ENCODE measurements around the gene PLAGL1. TPM values are rescaled to one million over a fixed set of nuclear protein-coding genes. Genes with fewer than 3 reads are reported as not detected.
"Not testable (repeated sequence)": the region's sequence is repeated elsewhere in the genome, so short reads cannot be mapped to it uniquely, and the experiment has no call there.

The PLAGL1 gene
- total RNA-seq, 1 donor from 2014 or later: 1.2 TPM

DNA sequence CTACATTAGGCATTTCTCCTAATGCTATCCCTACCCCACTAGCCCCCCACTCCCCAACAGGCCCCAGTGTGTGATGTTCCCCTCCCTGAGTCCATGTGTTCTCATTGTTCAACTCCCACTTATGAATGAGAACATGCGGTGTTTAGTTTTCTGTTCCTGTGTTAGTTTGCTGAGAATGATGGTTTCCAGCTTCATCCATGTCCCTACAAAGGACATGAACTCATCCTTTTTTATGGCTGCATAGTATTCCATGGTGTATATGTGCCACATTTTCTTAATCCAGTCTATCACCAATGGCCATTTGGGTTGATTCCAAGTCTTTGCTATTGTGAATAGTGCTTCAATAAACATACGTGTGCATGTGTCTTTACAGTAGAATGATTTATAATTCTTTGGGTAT lies 1.6 kb upstream of the PLAGL1 start:
- not testable (repeated sequence) for DNase-seq (ENCODE audit: low spot score); ATAC-seq

DNA sequence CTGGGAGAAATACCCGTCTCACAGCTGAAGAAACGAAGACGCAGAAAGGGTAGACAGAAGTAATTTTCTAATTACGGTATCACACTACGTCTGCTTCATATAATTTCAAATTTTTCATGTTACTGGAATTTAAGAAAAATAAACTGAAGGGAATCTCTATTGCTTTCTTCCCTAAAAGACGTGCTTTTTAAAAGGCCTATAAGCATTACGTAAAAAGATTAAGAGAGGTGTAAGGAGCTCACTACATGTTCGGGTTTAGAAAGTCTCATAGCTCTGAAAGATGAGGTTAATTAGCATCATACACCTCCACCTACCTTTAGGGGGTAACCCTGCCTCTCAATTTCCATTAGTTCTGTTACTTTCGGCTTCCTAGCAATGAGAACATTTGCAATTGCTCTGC lies 787 bp upstream of the PLAGL1 start:
- no peak for ATAC-seq
- no peak for DNase-seq (ENCODE audit: low spot score)

DNA sequence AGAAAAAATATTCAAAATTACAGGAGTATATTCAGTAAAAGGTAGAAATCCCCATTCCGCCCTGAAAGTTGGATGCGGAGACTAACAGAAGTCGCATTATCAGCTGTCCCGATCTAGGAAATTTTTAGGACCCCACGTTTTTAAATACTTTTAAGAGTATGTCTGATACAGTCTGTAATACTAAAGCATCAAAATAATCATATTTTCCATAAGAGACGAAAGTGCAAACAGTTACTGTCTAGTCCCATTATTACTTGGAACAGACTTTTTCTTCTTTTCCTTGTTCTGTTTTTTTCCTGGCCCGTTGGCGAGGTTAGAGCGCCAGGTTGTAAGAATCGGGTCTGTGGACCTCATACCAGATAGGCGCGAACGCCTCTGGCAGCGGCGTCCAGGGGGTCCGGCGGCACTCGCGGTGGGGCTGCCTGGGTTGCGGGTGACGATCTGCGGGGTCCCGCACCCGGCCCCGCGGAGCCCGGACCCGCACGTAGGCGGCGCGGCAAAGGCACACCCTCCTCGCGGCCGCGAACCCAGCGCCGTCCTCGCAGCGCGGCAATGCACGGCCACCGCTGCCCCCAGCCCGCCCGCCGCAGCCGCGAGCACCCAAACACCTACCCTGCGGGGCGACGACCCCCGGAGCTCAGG lies 460 bp downstream of the PLAGL1 start:
- ATAC-seq: peak; percentile 26
- no peak for DNase-seq (ENCODE audit: low spot score)

DNA sequence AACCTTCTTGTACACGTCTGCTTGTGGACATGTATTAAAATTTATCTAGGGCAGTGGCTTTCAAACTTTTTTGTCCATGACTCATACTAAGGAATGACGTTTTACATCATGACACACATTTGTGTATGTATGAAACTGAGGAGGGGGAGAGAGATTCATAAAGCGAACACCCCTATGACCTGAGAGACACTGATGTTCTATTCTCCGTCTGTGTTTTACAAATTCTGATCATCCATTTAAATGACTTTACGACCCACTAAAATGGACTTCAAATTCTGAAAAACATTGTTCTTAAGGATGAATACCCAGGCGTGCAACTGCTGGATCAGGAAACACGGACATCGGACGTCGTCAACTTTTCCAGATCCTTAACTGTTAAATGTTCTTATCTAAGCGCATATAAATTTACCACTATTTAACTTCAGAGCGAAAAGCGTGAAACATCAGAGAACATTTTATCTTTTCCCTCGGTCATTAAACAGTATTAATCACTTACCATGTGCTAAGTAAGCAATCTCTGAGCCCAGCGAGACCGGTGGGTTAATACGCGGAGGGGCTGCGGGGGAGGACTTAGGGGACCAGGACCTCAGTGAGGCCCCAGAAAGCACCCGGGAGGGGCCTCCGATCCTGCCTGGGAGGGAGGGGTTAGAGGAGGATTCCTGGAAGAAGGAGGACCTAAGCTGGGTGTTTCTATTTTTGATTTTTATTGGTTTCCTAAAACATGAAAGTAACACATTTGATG lies 1.2 kb downstream of the PLAGL1 start:
- no peak for ATAC-seq
- DNase-seq (ENCODE audit: low spot score): no peak

DNA sequence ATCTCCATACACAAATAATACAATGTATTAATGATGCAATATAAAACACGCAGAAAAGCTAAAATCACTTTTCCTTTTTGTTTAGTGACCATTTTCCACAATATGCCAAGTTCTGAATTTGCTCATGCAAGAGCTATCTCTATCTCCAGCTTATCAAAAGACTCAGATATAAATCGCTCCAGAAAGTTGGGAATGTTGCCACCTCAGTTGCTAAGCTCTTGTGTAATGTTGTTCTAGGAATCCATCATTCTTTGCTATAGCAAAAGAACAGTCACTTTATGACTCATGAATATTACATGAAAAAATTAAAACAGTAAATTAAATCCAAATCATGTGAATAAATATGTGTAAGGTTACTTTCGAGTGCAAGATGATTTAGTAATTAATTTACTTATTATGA lies 8.7 kb downstream of the PLAGL1 start:
- ATAC-seq (no peak), DNase-seq (ENCODE audit: low spot score) (no peak)

DNA sequence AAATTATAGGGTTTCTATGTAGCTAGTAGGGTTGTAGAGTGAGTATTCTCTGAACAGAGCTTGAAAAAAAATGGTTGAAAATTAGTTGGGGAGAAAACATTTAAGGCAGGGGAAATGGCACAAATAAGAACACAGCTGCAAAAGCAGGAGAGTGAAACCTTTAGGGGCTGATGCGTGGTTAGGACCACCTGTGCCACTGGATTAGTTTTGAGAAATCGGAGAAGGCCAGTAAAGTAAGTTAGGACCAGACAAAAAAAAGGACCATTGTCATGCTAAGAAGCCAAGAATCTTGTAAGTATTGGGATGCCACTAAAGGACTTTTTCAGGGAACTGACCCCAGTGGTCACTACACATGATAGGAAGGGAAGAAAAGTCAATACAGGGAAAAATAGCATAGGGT lies 9.4 kb downstream of the PLAGL1 start:
- ATAC-seq: no peak
- DNase-seq (ENCODE audit: low spot score): no peak

DNA sequence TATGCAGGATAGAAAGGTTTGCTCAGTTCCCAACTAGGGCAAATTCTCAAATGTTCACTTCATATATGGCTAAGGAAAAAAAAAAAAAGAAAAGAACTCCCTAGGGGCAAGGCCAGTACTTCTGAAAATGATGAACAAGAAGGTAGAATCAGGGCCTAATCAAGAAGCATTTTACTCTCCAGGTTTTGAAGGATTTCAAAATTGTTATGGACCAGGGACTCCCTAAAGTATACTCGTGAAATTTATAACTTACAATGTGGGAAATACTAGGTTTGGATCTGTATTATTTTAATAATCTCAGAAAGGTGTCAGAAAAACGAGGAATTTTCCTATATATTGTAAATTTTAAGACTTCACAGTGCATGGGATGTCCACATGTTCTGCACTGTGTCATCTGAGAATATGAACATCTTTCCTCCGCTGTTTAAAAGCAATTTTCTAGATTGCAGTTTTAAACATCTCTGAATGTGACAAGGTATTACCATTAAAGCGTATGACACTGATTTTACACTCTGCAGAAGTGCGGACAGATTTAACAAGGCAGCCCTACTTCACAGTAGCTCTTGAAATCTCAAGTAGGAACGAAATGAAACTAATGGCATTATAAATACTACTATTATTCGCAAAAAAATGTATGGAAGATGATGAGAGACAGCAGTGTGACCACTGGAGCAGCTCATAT lies 14.0 kb downstream of the PLAGL1 start:
- ATAC-seq (no peak), DNase-seq (ENCODE audit: low spot score) (no peak)

DNA sequence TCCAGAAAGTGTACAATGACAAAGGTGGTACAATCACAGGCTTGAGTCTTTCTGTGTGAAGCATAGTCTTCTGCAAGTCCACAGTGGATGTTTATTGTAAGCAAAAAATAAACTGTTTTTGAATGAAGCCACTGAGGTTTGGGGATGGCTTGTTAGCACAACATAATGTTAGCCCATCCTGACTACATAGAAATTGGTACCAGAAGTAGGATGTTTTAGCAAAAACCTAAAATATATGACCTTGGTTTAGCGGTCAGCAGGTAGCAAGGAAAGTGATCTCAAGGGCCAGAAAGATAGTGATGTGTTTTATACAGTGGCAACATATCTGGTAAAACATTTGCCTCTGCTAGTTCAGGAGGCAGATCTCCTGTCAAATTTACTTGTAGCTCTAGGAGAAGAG lies 15.8 kb downstream of the PLAGL1 start:
- no peak for DNase-seq (ENCODE audit: low spot score)
- no peak for ATAC-seq

DNA sequence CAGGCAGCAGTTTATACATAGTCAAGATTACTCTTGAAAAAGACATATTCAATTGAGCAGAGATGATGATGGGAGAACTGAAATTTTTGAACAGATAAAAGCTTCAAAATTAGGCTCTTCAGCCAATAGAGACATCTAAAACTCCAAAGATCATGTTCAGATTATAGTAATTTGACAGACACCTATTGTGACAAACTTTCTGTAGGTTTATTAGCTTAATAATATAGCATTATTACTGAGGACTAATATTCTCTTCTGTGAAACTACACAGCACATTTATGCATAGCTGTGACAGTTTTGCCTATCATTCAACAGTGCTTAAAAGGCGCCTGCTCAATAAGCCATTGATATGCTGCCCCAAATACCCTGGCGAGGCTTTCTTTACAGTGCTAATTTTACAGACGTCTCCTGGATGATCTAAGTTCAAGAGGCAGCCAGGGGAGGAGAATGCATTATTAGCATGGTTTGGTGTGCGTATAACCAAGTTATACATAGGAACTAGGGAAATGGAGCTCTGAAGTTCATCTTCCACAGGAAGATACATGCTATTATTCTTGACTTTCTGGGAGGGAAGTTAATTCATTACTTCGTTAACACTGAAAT lies 21.5 kb downstream of the PLAGL1 start:
- no peak for DNase-seq (ENCODE audit: low spot score)
- ATAC-seq: no peak

DNA sequence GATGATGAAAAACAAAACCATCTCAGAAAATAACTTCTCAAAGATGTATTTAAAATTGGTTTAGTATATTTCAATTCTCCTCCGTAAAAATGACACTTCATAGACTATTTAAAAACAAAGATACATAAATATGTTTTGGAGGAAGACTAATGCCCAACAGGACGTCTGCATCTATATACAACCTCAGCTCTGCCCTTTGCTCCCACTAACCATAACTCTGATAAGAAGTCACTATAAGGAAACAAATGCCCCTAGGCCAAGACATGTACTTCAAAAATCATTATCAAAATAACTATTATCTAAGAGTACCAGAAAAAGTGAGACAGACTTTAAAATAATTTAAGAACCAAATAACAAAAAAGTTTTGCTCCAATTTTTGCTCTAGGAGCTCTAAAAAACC lies 23.4 kb downstream of the PLAGL1 start:
- DNase-seq (ENCODE audit: low spot score) (no peak), ATAC-seq (no peak)

DNA sequence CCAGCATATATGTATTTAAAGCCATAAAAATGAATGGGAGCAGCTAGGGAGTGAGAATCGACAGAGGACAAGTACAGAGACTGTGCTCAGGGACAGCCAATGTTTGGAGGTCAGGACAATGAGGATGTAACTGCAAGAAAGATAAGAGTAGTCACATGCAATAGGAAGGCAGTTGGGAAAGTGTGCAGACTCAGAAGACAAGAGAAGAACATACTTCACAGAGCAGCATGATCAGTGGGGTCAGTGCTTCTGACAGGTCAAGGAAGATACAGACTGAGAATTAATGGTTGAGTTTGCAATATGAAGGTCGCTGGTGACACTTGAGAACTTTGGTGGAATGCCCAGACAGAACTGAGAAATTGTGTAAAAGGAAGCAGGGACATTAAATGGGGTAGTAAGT lies 25.1 kb downstream of the PLAGL1 start:
- DNase-seq (ENCODE audit: low spot score) (no peak), ATAC-seq (no peak)

DNA sequence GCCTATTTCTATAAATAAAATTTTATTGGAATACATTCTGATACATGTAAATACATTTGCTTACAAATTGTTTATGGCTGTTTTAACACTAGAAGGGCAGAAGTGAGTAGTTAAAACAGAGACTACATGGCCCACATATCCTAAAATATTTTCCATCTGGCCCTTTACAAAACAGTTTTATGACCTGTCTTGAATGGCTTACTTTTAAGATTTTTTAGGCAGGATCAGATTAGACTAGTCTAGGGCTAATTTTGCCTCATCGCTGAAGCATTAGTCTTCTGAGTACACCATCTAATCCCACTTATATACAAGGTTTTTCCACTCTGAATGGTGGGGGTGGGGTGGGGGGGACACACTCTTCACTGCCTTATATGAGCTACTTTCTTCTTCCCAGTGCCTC lies 27.1 kb downstream of the PLAGL1 start:
- no peak for DNase-seq (ENCODE audit: low spot score)

DNA sequence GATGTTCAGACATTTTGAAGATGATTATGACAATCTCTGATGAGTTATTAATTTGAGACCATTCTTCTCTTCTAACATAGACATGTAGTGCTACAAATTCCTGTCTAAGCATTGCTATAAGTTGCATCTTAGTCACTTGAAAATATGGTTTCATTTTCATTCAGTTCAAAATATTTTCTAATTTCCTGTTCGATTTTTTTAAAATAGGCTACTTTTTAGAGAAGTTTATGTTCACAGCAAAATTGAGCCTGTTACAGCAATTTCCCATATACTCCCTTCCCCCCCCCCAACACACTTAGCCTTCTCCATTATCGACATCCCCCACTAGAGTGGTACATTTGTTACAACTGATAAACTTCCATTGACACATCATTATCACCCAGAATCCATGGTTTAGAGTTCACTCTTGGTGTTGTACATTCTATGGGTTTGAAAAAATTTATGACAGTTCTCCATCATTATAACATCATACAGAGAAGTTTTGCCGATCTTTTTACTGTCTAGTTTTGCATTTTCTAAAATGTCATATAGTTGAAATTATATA lies 31.2 kb downstream of the PLAGL1 start:
- ATAC-seq (no peak), DNase-seq (ENCODE audit: low spot score) (no peak)

More for the DNA sequence above, 27.1 kb downstream of the PLAGL1 start:
- ATAC-seq: no peak

DNA sequence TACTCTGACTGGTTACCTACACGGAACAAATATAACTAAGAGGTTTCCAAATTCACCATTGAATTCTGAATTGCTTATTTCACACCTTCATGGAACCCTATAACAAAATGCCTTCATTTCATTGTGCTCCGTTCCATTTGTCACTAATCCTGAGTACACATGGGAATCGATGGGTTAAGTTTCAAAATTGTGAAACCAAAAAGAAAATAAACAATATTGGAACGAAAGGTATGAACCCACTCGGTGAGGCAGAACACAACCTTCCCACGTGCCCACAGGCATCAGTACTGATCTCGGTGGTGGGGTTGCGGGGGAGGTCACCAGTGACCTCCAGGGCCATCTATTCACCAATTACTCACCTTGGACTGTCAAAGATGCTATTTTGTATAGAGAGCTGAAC lies 34.0 kb downstream of the PLAGL1 start:
- ATAC-seq (no peak), DNase-seq (ENCODE audit: low spot score) (no peak)

DNA sequence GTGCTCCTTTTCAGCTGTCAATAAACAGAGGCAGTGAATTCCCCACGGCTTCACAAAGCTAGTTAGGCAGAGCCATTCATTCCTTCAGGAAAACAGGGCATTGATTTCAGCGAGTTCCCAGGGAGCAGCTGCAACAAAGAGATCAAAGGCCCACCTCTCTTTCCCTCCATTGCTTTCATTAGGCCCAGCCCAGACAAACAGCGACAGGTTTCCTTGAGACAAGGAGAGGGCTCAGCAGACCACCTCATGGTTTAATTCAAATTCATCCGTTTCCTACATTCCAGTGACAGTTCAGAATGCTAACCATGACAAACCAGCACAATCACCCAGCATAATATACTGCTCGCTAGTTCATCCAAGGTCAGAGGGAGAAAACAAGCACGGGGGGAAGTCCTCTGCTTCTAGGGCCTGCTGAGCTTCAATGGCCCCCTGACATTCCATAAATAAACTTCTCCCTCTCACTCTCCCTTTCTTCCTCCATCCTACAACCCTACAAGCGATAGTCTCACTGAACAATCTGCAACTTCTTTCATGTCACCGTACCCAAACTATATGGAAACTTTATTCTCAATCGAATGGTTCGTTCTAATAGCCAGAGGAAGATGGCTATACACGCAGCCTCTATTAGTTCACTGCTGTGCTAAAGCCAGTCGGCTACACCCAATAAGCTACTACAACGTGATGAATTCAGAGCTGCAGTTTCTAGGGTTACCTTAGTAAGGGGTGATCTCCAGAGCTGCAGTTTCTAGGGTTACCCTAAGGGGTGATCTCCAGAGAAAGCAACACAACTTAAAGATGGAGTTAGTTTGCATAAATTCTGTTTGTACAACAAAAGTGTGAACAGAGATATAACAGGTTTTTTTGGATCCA lies 34.7 kb downstream of the PLAGL1 start:
- ATAC-seq: no peak

DNA sequence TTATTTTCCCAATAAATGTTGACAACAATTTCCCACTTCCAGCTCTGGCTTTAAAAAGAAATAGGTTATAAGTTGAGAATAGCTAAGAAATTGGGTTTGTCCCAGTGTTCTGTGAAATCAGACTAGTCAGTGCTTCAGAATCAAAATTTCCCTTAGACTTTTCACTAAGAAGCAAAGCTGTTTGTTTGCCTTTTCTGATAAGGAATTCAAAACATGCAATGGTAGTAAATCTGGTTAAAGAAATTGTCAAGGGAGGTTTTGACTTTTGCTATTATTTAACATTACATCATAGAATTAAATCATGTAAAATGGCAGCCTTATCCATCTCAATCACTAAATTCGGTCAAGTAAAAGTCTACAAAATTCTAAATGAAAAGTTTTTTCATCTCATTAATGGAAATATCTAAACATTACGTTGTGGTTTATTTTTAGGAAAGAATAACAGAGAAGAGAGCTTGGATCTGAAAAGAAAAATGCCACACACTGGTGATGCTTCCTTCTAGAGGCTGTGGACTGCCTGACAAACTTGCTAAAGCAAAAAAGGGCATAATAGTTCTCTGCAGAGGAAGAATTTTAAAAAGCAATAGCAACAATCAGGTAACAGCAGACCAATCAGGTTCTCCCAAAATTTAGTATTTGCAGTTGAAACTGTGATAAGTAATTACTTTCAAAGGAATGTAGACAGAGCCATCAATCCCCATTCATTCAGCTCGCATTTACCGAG lies 36.4 kb downstream of the PLAGL1 start:
- ATAC-seq (no peak), DNase-seq (ENCODE audit: low spot score) (no peak)

More for the DNA sequence above, 34.7 kb downstream of the PLAGL1 start:
- DNase-seq (ENCODE audit: low spot score): no peak

DNA sequence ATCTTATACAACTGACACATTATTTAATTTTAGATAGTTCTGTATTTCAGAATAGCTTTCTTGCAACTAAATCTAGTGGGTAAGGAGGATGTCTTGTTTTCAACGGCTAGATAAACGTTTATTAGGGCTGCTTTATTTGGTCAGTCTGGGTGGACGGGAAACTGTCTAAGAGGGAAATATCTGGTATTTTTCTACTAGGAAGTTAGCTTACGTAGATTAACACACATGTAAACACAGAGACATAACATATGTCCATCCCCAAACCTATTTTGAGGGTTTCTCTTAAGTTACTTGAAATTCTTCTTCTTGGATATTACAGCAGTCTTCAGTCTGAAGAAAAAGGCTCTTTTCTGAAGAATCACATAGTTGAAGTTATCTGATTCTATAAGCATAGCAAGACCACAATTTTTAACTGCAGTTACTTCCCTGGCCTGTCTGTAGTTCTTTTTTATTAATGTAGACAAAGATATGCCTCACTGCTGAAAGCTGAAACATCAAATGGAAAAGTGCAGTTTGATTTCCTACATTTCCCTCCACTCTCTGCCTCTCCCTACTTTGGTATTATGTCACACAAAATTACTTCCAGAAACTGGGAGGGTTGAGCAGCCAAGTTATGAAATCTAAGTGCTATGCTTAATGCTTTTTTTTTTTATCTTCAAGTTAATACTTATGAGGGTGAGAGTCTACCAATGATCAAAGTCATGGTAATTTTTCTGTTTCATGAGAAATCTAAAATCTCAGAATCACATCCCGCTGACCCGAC lies 37.4 kb downstream of the PLAGL1 start:
- no peak for ATAC-seq
- DNase-seq (ENCODE audit: low spot score): no peak

DNA sequence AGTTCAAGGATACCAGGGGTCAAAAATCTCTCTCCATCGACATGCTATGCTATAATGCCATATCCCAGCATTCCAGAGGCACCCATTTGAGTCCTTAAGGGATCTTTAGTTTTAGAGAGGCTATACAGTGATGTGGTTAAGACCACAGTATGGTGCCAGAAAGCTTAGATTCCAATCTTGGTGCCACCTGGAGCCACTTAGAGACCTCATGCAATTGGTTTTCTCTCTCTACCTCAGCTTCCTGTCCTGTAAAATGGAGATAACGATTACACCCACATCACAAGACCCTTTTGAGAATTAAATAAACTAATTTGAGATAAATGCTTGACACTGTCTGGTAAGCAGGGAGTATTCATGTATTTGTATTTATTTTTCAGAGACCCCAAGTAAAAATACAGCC lies 39.0 kb downstream of the PLAGL1 start:
- no peak for DNase-seq (ENCODE audit: low spot score)
- no peak for ATAC-seq

Data from left lobe of liver (tissue), 2 donors.